Effector memory CD4-positive, alpha-beta T cell (primary cell): ENCODE measurements around the gene ZNF787.

ENCODE experiments used
- DNase-seq, 3 donors: peaks; one replicate each; pipeline ENCODE4 v3.0.0-alpha.2; 2020
- H3K27ac ChIP-seq: 2 replicates; pipeline ENCODE4 v1.7.0; 2013; ENCODE audit warnings: mild to moderate bottlenecking, low read length, moderate library complexity; ENCODE audit not compliant: insufficient read depth, poor library complexity, severe bottlenecking
- H3K27me3 ChIP-seq: replicated peaks from 2 replicates; pipeline ENCODE4 v1.7.0; 2013; ENCODE audit warnings: mild to moderate bottlenecking, low read length; ENCODE audit not compliant: insufficient read depth, control insufficient read depth, poor library complexity, severe bottlenecking
- H3K36me3 ChIP-seq: 2 replicates; pipeline ENCODE4 v1.7.0; 2013; ENCODE audit warnings: mild to moderate bottlenecking, low read length, moderate library complexity; ENCODE audit not compliant: control insufficient read depth, insufficient read depth
- H3K4me1 ChIP-seq: 2 replicates; pipeline ENCODE4 v1.7.0; 2013; ENCODE audit warnings: low read length, mild to moderate bottlenecking; ENCODE audit not compliant: control insufficient read depth, insufficient read depth, poor library complexity, severe bottlenecking
- H3K4me3 ChIP-seq: 2 replicates; pipeline ENCODE4 v1.7.0; 2013; ENCODE audit warnings: low read length, low read depth, mild to moderate bottlenecking; ENCODE audit not compliant: insufficient read depth, poor library complexity, severe bottlenecking
- H3K9me3 ChIP-seq: 2 replicates; pipeline ENCODE4 v1.7.0; 2013; ENCODE audit warnings: mild to moderate bottlenecking, low read length, moderate library complexity; ENCODE audit not compliant: control insufficient read depth

The ZNF787 gene

GRCh38 chr19:56123266-56123891 lies 2.3 kb upstream of the ZNF787 start:
- H3K27me3 ChIP-seq = no peaks in the 10 kb centered on the region
- H3K9me3 ChIP-seq = no peaks in the 10 kb centered on the region
- no peak overlapping the region for H3K27ac ChIP-seq
- peaks cover 16% of the 10 kb centered on the region for H3K4me1 ChIP-seq
- H3K36me3 ChIP-seq = no peaks in the 10 kb centered on the region
- no peak for DNase-seq
- no peak overlapping the region for H3K4me3 ChIP-seq

DNA sequence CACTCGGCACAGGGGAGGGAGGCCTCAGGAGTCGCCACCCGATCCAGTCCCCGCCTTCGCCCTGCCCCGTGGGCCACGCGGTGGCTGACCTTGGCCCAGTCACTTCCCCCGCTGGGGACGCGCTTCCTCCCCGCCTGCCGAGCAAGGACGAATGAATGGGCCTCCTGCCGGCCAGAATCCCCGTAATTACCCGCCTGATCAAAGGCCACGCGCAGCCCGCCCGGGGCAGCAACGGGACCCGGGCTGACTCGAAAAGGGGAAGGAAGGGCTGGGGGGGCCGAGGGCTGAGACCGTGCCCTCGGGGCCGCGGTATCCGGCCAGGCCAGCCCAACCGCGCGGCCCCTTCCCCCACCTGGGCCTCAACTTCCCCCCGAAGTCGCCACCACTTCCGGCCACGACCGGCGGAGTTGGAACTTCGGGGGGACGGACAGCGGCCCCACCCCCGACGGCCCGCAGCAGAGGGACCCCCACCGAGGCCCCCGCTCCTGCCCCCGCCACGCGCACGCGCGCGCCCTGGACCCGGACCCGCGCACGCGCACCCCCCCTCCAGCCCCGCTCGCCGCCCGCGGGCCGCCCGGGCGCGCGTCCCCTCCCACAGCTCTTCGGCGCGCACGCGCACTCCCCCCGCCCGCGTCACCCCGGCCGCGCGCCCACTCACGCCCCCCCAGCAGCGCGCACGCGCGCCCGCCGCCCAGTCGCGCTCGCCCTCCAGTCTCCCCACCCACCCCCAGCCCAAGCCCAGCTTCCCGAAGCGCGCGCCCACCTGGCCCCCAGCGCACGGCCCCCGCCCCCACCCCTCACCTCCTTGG lies 520 bp downstream of the ZNF787 start:
- H3K4me3 ChIP-seq = peak overlapping the region; percentile 80

DNA sequence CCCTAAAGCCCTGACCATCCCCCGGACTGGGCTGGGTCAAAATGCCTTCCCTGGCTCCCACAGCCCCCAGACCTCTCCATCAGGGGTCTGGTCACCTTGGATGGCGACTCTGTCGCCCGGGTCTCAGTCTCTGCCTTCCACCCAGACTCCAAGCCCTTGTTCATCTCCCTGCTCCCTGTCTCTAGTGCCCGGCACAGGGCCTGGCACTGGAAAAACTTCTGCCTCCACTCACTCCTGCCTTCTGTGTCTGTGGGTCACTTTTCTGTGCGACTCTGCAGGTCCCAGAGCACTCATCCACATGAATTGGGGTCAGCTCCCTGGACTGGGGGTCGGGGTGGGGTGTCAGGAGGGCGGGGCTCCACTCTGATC lies 1.1 kb downstream of the ZNF787 start:
- Histone ChIP-seq H3K27me3 (no peaks in the 10 kb centered on the region), H3K9me3 (no peaks in the 10 kb centered on the region), H3K27ac (peak overlapping the region; percentile 78), H3K4me1 (peaks cover 23% of the 10 kb centered on the region), H3K4me3 (peak overlapping the region; percentile 56), H3K36me3 (no peaks in the 10 kb centered on the region)
- no peak for DNase-seq

More for the DNA sequence above, 520 bp downstream of the ZNF787 start:
- Histone ChIP-seq H3K27me3 (no peaks in the 10 kb centered on the region), H3K36me3 (no peaks in the 10 kb centered on the region), H3K9me3 (no peaks in the 10 kb centered on the region), H3K4me1 (peaks cover 23% of the 10 kb centered on the region), H3K27ac (peak overlapping the region; percentile 91)
- peak; percentile 63 to 77 (median 74) for DNase-seq

GRCh38 chr19:56119582-56119978 lies 1.5 kb downstream of the ZNF787 start:
- no peak for DNase-seq
- no peaks in the 10 kb centered on the region for H3K9me3 ChIP-seq

DNA sequence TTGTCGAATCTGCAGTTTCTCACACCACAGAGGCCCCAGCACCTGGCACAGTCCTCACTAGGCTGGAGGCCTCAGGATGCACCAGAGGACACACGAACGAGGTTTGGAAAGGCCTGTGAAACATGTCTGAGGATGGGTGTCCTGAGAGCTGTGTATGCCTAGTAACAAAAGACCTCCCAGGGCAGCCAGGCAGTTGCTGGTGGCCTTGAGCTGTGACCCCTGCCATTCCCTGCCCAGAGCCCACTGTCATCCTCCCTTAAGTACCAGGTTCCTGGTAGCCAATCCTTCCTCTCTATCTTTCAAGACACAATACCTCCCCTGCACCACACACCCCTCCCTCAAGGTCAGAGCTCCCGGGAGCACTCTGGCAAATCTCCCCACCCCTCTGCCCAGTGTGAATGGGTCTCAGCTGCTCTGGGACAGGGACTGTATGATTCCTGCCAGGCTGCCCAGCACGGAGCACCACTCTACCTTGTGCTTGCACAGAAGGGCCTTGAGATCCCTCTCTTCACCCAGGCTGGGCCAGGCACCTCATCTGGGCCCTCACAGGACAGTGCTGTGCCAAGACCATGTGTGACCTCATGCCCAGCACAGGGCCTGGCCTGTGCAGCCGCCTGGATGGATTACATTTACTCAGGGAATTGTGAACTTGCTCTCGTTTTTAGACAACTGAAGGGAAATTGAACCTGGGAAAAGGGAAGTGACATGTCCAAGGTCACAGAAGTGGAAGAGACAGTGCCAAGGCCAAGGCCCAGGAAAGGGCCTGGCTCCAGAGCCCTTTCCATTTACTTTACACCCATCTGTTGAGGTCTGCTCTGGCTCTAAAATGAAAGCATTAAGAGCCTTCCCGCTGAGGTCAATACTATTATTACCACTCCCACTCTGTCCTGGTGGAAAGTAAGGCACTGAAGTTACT lies 2.2 kb downstream of the ZNF787 start:
- no peak for DNase-seq
- Histone ChIP-seq H3K4me3 (no peak overlapping the region), H3K27ac (no peak overlapping the region), H3K9me3 (no peaks in the 10 kb centered on the region), H3K27me3 (no peaks in the 10 kb centered on the region), H3K36me3 (no peaks in the 10 kb centered on the region), H3K4me1 (peaks cover 23% of the 10 kb centered on the region)

More at GRCh38 chr19:56119582-56119978, 1.5 kb downstream of the ZNF787 start:
- Histone ChIP-seq H3K27ac (peak overlapping the region; percentile 78), H3K4me3 (no peak overlapping the region), H3K36me3 (no peaks in the 10 kb centered on the region), H3K4me1 (peaks cover 23% of the 10 kb centered on the region), H3K27me3 (no peaks in the 10 kb centered on the region)

DNA sequence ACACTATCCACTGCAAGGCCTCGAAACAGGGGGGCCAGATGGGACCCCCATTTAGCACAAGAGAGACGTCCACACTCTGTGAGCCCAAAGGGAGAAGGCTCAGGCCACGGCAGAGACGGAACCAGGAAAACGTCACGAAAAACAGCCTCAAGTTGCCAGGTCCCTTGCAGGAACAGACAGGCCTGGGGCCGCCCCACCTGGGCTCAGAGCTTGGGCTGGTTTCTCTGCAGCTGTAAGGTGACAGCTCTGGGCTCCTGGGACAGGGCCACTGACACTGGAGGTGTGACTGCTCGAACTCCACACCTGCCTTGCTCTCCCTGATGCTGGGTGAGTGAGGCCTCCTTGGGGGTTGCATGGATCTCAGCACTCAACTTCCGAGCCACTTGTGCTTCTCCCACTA lies 3.2 kb downstream of the ZNF787 start:
- Histone ChIP-seq H3K4me1 (peaks cover 23% of the 10 kb centered on the region), H3K9me3 (no peaks in the 10 kb centered on the region), H3K4me3 (no peak overlapping the region), H3K36me3 (no peaks in the 10 kb centered on the region), H3K27me3 (no peaks in the 10 kb centered on the region), H3K27ac (no peak overlapping the region)
- no peak for DNase-seq

- no peak overlapping the region for H3K4me3 ChIP-seq
- no peaks in the 10 kb centered on the region for H3K9me3 ChIP-seq
- no peaks in the 10 kb centered on the region for H3K27me3 ChIP-seq
- no peak for DNase-seq
- no peaks in the 10 kb centered on the region for H3K36me3 ChIP-seq
- no peak overlapping the region for H3K27ac ChIP-seq
- H3K4me1 ChIP-seq = peaks cover 23% of the 10 kb centered on the region
These were observed 3.7 kb downstream of the ZNF787 start for GRCh38 chr19:56117376-56117884.

DNA sequence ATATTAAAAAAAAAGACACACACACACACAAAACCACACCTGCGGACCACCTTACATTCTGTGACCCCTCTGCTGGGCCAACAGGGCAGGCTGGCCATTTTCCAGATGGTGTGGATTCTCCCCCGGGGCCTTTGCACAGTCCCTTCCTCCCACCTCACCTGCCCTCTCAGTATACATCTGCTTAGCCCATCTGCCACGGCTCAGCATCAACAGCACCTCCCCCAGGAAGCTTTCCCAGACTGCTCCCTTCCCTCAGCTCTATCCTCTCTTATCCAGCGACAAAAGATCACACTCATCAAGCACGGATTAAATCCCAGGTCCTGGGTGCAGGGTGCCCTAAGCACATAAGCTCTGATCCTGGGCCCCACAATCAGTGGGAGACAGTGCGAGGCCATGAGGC lies 4.5 kb downstream of the ZNF787 start:
- Histone ChIP-seq H3K36me3 (no peaks in the 10 kb centered on the region), H3K27me3 (no peaks in the 10 kb centered on the region), H3K9me3 (no peaks in the 10 kb centered on the region), H3K27ac (no peak overlapping the region), H3K4me1 (peaks cover 20% of the 10 kb centered on the region), H3K4me3 (no peak overlapping the region)
- no peak for DNase-seq

DNA sequence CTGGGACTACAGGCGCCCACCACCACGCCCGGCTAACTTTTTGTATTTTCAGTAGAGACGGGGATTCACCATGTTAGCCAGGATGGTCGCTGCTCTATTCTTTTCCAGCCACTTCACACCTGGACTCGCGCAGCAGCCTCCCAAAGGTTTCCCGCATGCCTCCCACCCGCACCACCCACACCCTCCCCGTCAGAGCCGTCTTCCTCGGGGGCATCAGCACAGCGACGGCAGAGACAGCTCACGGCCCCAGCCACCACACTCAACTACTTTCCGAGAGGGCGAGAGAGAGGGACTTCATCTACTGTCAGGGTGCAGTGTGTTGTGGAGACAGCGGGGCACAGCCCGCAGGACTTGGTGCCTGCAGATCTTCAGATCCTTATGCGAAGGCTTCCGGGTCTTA lies 5.6 kb downstream of the ZNF787 start:
- Histone ChIP-seq H3K27ac (no peak overlapping the region), H3K36me3 (no peaks in the 10 kb centered on the region), H3K4me3 (no peak overlapping the region), H3K9me3 (no peaks in the 10 kb centered on the region), H3K4me1 (peaks cover 17% of the 10 kb centered on the region), H3K27me3 (no peaks in the 10 kb centered on the region)
- no peak for DNase-seq
